GM18511 (cell line): ENCODE results near the gene CACNA2D2.

Source experiments
- ATAC-seq: cut with Tn5 transposase; IDR thresholded peaks from one replicate; pipeline ENCODE4 v1.9.1; 2021; ENCODE audit warnings: mild to moderate bottlenecking, moderate library complexity; ENCODE audit not compliant: unreplicated experiment

Gene CACNA2D2

DNA sequence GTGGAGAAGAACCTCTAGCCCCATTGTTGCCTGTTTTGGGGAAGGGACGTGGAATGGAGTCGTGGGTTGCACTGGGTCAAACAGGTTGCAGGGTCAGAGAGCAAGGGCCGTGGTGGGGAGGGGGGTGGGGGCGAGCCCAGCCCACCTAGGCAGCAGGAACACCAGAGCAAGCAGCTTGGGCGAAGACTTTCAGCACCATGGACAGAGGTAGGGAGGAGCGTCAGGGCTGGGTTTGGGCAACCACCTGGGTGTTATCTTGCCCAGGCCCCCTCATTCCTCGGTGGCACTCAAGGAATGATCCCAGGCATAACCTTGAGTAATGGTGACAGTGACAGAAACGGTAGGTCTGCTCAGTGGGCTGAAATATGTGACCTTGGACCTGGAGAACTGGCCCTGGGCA is 98.2 kb downstream of the CACNA2D2 start:
- no peak for ATAC-seq

DNA sequence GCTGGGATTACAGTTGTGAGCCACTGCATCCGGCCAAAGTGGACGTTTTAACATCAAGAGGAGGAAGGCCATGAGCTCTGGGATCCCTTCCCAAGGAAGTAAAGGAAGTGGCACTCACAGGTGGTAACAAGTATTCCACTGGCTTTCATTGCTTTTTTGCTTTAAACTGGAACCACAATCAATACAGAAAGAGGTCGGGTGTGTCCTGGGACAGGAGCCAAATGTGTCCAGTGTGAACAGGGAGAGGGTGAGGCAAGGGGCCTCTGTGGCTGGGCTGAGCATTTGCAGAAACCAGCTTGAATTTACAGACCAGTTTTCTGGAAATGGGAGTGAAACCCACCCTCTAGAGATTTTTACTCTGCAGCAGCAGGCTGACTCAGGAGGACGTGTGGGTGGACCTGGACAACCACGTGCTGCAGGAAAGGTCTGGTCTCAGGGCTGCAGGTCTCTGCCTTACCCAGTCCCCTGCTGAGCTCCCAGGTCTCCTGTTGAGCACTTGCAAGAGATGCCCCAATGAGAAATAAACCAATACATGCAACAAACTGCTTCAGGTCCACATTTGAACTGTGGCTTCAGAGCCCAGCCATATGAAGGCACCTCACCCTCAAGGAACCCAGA is 101.3 kb downstream of the CACNA2D2 start:
- no peak for ATAC-seq

DNA sequence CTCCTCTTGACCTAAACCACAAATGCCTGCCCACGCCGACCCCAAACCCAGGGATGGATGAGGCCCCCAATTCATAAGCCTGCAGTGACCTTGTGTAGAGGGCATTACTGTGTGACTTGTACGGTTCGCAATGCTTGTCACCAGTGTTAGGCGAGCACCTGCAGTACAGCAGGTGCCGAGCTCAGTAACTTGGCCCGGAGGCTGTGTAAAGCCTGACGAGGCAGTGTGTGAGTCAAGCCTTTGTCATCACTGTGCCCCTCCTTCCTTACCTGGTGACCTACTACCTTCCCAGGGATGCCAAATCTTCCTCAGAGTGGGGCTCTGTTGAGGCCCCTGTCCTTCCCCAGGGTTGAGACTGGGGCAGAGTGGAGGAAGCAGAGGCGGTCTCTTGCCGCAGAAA is 106.9 kb downstream of the CACNA2D2 start:
- no peak for ATAC-seq

DNA sequence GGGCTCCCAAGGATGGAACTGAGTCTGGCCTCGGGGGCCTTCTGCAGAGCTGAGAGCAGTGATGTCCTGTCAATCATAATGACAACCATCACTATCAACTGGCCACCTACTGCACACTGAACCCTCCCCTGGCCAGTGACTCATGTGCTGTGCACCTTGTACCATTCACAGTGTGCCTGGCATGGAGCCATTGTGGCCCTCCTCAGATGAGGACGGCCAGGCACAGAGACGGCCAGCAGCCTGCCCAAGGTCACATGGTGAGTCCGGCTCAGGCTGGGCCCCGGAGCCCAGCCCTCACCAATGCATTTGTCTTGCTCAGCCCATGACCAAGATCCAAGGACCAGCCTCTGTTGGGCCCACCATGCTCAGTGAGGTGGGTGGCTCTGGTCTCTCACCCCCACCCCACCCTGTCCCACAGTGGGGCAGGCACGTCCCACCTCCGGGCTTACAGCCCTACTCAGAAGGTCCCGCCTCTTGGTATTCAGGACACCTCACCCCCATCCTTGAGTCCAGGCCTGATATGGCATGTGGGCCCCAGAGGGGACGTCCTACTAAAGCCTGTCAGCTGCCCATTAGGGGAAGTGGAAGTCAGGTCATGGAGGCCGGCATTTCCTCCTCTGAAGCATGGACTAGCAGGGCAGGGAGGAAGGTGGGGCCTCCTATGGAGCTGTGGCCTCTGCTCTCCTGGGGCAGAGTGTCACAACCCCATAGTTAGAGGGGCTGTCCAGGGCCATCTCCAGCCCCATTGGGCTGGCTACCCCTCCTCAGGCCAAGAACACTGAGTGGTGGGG is 108.2 kb downstream of the CACNA2D2 start:
- no peak for ATAC-seq

DNA sequence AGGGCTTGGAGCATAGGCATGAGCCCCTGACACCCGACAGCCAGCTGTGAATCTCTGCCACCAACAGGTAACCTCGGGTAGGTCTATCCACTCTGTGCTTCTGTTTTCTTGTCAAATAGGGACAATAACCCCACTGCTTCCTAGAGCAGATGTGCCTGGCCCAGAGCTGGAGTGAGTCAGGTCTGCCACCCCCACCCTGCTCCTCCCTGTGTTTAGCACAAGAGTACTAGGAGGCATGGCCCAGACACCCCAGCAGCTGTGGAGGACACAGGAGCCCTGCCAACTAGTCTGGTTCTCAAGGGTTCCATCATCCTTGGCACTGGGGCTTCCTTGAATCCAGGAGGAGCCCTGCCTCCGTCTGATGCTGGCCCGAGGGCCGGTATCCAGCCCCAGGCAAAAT is 110.4 kb downstream of the CACNA2D2 start:
- no peak for ATAC-seq

DNA sequence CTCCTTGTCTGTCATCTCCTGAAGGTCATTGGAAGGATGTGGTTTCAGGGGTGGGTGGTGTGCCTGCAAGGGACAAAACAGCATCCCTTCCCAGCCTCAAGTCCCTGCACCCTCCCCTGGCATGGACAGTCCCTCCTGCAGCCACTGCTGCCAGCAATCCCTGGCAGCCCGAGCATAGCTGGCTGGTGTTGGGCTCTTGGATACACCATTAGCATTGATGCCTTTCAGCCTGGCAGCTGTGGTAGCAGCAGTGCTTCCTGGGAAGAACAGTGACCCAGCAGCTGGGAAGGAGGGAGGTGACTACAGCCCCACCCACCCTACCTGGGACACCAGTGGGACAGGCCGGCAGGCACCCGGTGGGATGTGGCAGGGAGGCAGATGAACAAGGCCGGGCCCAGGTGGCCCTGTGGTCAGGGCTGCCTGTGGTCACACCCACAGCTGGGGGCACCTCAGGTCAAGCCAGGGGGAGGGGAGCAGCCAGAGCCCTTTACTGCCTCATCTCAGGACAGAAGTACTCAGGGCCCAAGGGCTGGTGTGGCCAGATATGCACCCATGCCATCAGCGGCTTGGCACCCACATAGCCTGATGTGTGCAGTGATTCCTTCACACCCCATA is 111.2 kb downstream of the CACNA2D2 start:
- no peak for ATAC-seq

DNA sequence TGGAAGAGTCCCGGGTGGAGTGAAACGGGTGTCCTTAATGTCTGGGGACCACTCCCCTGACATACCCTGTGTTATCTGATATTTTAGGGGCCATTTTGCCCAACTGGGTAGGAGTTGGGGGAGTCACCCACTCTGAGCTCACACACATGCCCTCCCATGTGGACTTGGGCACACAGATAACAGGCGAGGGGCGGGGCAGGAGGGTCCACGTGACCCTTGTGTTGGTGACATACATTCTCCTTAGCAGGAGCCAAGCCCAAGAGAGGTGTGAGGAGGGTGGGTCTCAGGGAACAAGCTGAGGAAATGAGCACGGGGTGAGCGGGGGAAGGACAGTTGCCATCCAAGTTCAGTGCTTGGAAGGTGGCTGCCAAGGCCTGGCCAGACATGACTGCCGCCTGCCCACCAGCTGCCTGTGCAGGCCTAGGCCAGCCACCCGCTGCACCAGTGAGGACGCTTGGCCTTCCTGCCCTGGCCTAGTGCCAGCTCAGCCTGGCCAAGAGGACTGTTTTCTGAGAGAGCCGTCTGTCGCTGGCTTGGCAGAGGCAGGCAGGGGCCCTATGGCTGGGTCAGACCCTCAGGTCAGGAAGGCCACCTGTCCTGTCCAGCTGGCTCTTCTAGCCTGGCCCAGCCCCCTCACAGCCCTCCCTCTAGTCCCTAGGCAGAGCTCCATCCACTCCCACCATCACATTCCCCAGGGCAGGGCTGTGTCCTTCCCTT is 112.8 kb downstream of the CACNA2D2 start:
- ATAC-seq, result no peak

DNA sequence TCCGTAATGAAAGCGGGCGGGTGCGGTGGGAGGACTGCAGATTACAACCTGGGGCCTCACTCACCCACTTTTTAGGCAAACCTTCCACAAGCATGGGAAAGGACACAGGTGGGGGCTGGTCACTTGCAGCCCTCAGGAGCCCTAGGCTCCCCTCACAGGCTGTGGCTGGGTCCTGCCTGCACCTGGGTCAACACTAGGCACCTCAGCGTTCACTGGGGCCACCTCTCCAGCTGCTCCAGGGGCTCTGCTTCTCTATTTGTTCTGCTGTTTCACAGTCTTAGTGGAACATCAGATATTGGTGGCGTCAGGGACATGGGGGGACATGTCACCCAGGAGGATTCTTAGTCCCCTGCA is 114.0 kb downstream of the CACNA2D2 start:
- ATAC-seq, result no peak

DNA sequence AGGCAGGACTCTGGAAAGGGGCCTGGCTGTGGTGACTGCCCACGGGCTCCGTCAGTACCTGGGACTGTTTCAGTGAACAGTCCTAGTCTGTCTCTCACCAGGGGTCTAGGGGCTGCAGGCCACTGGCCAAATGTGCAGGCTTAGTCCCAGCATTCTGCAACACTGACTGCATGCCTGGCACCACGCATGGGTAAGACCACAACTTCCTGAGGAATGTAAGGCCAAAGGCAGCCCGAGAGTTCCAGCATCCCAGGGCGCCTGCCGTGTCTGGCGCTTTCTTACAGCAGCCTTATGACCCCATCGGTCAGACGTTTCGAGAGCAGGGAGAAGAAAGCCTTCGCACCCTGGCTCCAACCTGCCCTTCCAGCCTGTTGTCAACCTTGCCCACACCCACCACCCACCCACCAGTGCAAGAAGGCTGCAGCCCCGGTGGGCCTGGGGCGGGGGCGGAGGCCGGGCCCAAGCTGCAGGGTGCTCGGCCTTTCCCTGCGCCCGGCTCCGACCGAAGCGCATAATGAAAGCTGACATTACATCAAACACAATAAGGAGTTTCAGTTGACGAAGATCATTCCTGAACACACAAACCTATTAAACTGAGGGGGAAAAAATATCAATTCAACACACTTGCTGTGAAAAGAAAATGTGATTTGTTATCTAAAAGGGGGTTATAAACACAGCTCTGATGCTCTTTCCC is 114.6 kb downstream of the CACNA2D2 start:
- no peak for ATAC-seq

DNA sequence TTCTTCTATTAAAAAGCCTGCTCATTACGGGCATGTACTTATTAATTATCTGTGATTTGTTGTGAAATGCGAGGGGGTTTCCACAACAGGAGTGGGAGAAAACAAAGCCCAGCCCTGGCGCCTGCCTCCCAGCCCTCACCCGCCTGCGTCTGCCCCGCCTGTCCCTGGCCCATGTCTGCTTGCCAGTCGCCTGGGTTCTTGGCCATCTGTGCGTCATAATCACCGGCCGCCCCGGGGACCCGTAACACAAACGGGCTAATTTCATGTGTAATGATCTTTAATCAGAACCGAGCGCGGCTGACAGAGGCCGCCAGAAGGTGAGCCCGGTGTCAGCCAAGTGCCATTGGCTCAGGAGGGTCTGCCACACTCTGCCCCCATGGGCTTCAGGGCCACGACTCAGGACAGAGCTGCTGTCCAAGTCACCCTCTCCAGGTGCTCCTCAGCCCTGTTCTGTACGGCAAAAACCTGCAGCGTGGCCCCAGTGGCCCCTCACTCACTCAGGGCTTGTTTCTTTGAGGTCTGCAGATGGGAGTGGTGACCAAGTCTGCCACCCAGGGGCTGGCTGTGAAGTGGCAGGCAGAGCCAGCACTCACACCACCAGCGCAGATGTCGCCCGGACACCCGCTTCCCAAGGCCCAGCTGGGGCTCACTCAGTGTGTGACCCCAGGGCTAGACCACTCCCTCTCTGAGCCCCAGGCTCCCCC is 115.3 kb downstream of the CACNA2D2 start:
- ATAC-seq, result no peak

DNA sequence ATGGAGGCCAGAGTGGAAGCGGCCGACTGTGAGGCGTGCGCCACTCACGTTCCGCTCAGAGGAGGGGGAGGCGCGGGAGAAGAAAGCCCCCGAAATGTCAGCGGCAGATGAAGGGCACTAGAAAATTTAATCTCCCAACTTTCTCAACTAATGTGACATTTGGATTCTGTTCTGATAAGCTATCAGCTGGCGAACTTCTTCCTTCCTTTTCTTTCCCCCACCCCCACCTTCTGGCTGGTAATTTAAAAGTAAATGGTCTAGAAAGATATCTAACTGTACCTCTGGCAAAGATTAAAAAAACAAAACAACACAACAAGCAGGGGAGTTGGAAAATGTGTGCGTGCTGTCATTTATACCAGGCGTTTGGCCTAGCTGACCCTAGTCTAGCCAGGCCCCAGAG is 117.7 kb downstream of the CACNA2D2 start:
- ATAC-seq, result no peak

DNA sequence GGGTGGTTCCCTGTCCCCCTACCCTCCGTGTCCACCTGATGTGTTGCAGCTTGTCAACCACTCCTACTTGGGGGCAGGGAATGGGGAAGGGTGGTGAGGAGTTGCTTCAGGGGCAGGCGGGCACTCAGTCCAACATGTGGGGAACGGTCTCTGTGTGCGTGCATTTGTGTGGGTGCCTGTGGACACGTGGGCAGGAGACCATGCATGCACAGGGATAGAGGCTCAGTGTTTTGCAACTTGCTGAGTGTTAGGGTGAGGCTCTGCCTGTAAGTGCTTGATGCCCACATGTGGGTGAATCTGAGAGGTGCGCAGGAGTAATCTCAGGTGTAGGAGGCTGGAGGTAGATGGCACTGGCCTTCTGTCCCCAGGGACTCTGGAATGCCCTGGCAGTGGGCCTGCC is 119.7 kb downstream of the CACNA2D2 start:
- ATAC-seq, result no peak

DNA sequence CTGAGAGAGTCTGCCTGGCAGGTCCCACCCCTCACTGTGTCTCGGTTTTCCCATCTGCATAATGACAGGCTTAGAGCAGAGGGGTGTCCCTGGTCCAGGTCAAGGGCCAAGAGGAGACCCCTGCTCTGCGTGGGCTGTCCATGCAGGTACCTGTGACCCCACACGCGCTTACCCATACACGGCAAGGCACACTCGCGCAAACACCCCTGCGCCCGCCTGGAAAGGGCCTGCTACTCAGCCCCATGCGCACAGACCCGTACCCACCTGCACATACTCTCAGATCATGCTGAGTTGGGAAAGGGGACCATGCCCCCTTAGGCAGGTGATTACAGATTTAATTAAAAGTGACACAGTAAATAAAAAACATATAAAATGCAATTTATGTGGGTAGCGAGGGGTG is 120.7 kb downstream of the CACNA2D2 start:
- no peak for ATAC-seq

DNA sequence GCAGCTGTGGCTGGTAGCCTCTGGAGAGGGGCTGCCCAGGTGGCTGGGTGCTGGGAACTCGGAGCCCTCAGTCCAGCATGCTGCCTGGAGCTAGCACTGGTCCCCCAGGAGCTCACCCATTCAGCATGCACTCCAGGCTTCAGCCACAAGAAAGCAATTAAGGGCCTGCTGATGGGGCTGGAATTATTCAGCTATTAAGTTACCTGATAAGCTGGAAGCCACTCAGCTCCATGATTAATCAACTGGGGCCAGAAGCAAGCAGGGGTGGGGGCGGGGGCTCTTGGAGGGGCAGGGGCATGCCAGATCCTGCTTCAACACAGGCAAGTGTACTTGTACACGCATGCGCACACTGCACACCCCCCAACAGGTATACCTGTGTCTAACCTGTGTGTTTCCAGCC is 122.1 kb downstream of the CACNA2D2 start:
- no peak for ATAC-seq

DNA sequence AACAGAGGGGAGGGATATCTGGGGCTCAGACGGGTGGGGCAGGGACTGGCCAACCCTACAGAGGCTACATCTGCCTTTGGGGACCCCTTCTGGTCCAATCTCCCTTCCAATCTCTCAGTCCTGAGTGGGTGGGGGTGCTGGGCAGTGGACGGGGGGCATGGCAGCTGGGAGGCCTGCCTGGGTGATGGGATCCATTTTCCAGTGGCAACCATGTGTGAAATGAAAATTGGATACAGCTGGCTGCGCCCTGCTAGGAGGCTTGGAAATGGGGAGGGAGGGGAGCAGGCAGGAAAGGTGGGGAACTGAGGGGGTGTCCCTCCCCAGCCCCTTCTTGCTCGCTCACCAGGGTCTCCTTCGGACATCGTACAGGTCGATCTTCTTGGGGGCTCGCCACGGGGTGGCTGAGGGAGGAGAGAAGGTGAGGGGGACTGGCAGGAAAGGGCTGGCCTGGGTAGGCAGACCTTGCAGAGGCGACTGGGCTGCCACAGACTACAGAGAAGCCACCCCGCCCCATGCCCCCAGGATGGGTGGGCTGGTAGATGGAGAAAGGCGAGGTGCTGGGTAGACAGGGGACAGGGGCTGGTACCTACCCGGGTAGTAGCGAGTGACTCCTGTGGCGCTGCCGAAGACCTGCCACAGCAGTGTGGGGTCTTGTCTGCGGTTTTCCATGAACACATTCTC is 122.9 kb downstream of the CACNA2D2 start:
- ATAC-seq, result no peak

DNA sequence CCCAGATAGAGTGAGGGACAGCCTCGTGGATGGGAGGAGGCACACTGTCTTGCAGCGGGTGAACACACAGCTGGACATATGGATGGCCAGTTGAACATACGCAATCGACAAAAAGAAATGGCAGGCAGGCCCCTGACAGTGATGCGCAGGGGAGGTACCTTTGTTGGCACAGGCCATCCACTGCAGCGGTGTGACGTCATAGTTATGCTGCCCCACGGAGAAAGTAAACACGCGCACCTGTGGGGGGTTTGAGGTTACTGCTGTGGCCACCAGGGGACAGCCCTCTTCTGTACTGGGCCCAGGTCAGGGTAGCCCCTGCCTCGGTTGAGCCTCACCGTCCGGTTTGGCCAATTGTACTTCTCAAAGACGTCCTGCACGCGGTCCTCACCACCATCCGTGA is 124.7 kb downstream of the CACNA2D2 start:
- no peak for ATAC-seq

DNA sequence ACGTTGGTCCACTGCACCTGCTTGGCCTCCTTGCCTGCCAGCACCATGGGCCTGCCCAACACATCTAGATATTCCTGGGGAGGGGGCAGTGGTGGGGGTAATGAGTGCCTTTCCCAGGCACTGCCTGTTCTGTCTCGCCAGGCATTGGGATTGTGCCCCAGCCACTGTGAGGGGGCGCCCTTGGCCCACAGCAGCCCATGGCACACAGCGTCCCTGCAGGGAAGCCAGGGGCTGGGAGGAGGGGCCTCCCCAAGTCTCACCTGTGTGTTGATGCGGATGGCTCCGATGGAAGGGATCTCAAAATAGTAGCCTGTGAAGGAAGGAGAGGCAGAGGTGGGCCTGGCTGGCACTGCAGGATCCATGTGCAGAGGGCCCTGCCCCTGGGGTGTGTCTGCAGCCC is 125.4 kb downstream of the CACNA2D2 start:
- ATAC-seq, result no peak

DNA sequence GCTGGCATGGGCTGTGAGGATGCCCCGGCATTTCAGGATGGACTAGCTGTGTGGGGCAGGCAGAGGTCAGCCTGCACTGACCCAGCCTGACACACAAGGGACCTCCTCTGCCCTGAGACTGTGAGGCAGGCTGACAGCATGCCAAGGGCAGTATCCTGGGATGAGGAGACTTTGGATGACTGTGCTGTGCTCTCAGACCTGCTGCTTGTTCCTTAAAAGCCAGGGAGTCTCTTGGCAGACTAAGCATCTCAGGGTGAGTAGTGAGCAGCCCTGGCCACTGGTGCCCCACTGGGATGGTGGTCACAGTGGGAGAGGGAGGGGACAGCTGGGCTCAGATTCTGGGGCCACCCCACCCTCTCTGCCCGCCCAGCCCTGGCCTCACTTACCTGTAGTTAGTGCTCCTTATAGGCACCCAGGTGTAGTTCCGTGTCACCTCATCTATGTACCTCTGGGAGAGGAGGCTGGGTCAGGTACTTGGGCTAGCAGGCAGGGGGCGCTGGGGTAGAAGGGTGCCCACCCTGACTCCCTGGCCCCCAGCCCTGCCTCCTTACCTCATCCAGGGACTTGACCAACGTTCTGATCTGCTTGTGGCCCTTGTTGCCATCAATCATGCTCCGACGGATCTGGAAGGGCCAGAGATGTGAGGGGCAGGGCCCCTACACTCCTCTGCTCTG is 128.0 kb downstream of the CACNA2D2 start:
- ATAC-seq, result no peak
